ENCODE data around the gene OR10J5.
"Not testable (repeated sequence)": the region's sequence is repeated elsewhere in the genome, so short reads cannot be mapped to it uniquely, and the experiment has no call there.

Gene OR10J5

DNA sequence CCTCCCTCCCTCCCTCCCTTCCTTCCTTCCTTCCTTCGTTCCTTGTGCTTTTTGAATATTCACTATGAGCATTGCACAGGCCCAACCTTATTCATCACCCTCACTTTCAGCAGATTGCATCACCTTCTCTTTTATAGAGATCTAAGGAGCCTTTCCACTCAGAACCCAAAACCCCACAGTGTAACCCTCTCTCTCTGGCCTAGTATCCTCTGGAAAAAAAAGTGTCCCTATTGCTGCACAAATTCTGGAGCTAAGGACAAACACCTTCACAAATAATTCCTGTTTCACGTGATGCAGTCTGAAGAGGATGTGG, 25.6 kb downstream of the OR10J5 start:
- POLR2A ChIA-PET (ENCODE audit: low non-redundant PET) = no interaction called here
- no peak overlapping the region for H3K27ac ChIP-seq
- CTCF ChIA-PET = interaction anchor here (0.6 kb wide), 1 partner anchor 116 kb away, joined by 4 read pairs; no protein-coding TSS in a partner anchor
- no peak for DNase-seq (ENCODE audit: low spot score)
- TF ChIP-seq, protein P1, sequence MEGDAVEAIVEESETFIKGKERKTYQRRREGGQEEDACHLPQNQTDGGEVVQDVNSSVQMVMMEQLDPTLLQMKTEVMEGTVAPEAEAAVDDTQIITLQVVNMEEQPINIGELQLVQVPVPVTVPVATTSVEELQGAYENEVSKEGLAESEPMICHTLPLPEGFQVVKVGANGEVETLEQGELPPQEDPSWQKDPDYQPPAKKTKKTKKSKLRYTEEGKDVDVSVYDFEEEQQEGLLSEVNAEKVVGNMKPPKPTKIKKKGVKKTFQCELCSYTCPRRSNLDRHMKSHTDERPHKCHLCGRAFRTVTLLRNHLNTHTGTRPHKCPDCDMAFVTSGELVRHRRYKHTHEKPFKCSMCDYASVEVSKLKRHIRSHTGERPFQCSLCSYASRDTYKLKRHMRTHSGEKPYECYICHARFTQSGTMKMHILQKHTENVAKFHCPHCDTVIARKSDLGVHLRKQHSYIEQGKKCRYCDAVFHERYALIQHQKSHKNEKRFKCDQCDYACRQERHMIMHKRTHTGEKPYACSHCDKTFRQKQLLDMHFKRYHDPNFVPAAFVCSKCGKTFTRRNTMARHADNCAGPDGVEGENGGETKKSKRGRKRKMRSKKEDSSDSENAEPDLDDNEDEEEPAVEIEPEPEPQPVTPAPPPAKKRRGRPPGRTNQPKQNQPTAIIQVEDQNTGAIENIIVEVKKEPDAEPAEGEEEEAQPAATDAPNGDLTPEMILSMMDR (conservative IDR thresholded peaks at IDR 0.05; ENCODE audit: low read depth) = no peak

DNA sequence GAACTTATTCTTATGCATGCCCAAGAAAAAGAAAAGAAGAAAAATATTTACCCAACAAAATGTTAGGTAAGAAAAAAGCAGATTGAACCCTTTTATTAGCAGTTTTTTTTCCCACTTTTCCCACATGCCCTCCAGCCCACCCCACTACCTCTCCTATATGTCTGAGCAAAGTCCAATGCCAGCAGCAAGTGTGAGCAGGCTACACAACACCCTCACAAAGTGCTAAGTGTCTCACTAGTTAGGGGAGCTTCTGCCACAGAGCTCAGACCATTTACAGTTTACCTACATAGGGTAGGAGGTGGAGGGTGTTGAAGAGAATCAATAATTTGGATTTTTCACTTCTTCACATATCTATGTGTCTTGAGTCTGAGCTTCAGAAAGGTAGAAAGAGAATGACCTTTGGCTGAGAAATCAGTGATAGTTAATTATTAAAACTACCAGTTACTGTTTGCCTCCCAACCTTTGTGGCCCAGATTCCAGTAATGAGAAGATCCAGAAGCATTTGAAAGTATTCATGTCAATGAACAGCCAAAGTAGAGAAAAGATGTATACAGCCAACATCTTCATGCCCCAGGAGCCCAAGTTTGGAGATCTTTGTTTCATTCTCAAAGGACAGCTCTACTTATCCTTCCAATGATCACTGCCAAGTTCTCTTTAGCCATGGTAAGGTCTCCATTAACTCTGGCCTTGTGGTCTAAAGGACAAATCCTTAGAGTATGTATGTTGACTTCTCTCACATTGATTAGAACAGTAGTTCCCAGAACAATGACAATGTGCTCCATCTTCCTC, 26.2 kb downstream of the OR10J5 start:
- H3K27ac ChIP-seq = no peak overlapping the region
- CTCF ChIA-PET = interaction anchor here (0.6 kb wide), 1 partner anchor 116 kb away, joined by 4 read pairs; no protein-coding TSS in a partner anchor
- no peak for DNase-seq (ENCODE audit: low spot score)
- POLR2A ChIA-PET (ENCODE audit: low non-redundant PET) = no interaction called here
- TF ChIP-seq, protein P1 (conservative IDR thresholded peaks at IDR 0.05; ENCODE audit: low read depth) = no peak

DNA sequence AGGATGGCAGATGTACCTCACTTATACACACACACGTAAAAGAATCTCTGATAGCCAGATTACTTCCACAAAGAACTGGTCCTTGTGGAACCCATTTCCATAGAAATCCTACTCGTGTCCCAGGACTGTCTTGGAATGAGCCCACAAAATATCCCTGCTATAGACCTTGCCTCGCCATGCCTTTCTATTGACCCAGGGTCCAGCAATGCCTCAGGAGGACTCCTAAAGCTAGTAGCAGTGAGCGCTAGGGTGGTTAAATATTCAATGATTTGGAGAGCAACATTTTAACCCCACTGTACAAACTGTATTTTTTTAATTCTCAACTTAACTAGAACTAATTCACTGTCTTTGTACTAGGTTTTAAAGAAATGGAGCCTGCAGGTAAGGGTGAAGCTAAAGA, 26.9 kb downstream of the OR10J5 start:
- H3K27ac ChIP-seq = no peak overlapping the region
- TF ChIP-seq, protein P1 (conservative IDR thresholded peaks at IDR 0.05; ENCODE audit: low read depth) = no peak
- DNase-seq (ENCODE audit: low spot score) = no peak
- ChIA-PET POLR2A (ENCODE audit: low non-redundant PET) (no interaction called here), CTCF (no interaction called here)

DNA sequence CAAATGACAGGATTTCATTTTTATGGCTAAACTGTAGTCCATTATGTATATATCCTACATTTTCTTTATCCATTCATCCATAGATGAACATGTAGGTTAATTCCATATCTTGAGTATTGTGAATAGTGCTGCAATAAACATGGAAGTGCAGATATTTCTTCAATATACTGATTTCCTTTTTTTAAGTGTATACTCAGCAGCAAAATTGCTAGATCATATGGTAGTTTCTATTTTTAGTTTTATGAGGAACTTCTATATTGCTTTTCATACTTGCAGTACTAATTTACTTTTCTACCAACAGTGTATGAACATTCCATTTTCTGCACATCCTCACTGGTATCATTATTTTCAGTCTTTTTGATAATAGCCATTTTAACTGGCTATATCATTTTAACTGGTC, 30.1 kb downstream of the OR10J5 start:
- CTCF ChIA-PET = no interaction called here
- no peak for DNase-seq (ENCODE audit: low spot score)
- H3K27ac ChIP-seq = no peak overlapping the region
- POLR2A ChIA-PET (ENCODE audit: low non-redundant PET) = no interaction called here
- TF ChIP-seq, protein P1 (conservative IDR thresholded peaks at IDR 0.05; ENCODE audit: low read depth) = no peak

DNA sequence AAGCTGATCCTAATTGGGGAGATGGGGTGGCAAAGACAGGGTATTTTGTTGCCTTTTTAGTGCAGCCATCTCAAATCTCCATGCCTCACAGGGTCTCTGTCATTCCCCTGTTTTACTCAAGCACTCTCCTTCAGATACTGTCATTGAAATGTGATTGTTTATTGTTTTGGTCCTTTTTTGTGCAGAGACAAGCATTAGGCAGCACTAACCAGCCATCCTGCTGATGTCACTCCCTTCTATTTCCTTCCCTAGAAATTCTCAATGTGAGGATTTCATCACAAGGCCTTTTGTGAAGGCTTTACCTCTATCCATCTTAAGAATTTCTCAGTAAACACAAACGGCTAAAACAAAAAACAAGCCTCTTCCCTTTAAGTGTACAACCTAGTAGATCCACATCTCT, 34.7 kb downstream of the OR10J5 start:
- ChIA-PET CTCF (no interaction called here), POLR2A (ENCODE audit: low non-redundant PET) (no interaction called here)
- TF ChIP-seq, protein P1 (conservative IDR thresholded peaks at IDR 0.05; ENCODE audit: low read depth) = no peak
- DNase-seq (ENCODE audit: low spot score) = no peak
- no peak overlapping the region for H3K27ac ChIP-seq

DNA sequence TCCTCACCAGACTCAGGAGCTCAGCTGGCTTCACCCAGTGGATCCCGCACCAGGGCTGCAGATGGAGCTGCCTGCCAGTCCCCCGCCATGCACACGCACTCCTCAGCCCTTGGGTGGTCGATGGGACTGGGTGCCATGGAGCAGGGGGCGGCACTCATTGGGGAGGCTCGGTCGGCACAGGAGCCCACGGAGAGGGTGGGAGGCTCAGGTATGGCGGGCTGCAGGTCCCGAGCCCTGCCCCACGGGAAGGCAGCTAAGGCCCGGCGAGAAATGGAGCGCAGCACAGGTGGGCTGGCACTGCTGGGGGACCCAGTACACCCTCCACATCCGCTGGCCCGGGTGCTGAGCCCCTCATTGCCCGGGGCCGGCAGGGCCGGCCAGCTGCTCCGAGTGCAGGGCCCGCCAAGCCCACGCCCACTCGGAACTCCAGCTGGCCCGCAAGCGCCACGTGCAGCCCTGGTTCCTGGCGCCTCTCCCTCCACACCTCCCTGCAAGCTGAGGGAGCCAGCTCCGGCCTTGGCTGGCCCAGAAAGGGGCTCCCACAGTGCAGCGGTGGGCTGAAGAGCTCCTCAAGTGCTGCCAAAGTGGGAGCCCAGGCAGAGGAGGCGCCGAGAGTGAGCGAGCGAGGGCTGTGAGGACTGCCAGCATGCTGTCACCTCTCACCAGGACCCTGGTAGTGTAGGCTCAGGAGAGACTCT, 41.1 kb downstream of the OR10J5 start:
- POLR2A ChIA-PET (ENCODE audit: low non-redundant PET); DNase-seq (ENCODE audit: low spot score); H3K27ac ChIP-seq: not testable (repeated sequence)
- CTCF ChIA-PET = interaction anchor here (0.6 kb wide), 1 partner anchor 1246 kb away, joined by 4 read pairs; no protein-coding TSS in a partner anchor

DNA sequence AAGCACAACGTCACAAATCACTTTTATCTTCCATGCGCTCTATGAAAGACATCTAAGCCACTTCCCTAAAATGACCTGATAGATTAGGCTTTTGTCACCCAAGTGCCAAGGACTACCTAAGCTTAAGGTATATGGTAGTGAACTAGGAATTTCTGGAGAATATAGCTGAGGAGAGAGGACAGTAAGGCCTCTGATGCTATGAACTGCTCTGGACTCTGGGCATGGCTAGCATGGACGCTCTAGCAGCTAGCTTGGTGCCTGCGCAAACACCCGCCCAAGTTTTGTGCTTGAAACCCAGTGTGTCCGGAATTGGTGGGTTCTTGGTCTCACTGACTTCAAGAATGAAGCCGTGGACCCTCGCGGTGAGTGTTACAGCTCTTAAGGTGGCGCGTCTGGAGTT, 42.5 kb downstream of the OR10J5 start:
- TF ChIP-seq, protein P1 (conservative IDR thresholded peaks at IDR 0.05; ENCODE audit: low read depth) = no peak
- ChIA-PET CTCF (interaction anchor here (1.1 kb wide), 1 partner anchor 26 kb away, joined by 4 read pairs; no protein-coding TSS in a partner anchor), POLR2A (ENCODE audit: low non-redundant PET) (no interaction called here)
- no peak overlapping the region for H3K27ac ChIP-seq
- no peak for DNase-seq (ENCODE audit: low spot score)
